ENCODE measurements around the gene SLC22A23.

The SLC22A23 gene

DNA sequence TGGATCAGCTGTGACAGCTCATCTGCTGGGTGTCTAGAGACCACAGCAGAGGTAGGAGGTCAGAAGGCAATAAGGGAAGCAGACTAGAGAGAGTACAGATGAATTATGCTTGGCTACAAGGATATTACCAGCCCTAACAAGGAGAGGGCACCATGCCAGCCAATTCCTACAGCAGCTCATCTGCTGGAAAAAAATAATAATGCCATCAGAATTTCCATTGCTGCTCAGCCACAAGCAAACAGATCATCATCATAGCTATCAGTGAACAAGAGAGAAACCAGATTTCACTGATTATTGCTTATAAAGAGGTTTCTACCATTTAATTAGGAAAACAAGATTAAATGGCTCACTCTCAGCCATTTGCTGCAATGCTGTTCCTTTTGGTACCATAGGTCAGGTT lies 131.6 kb downstream of the SLC22A23 start:
- Histone ChIP-seq H3K4me3 (ENCODE audit: low read length) (no peak overlapping the region), H3K4me1 (ENCODE audit: control insufficient read depth, low read length) (no peaks in the 10 kb centered on the region), H3K9me3 (ENCODE audit: control insufficient read depth, insufficient read depth, low read length) (no peaks in the 10 kb centered on the region), H3K36me3 (ENCODE audit: control insufficient read depth, low read length) (no peaks in the 10 kb centered on the region), H3K27ac (ENCODE audit: low read depth, low read length) (no peak overlapping the region), H3K4me2 (ENCODE audit: low read length) (no peak overlapping the region), H3K27me3 (ENCODE audit: control insufficient read depth, low read length) (peaks cover 31% of the 10 kb centered on the region), H3F3A (ENCODE audit: control insufficient read depth, insufficient read depth) (no peaks in the 10 kb centered on the region), H3K9me2 (replicated peaks; ENCODE audit: control insufficient read depth, low read length) (no peaks in the 10 kb centered on the region), H3K79me2 (ENCODE audit: control insufficient read depth, low read length) (no peaks in the 10 kb centered on the region), H4K20me1 (ENCODE audit: control insufficient read depth, insufficient read depth, low read depth, low read length) (no peaks in the 10 kb centered on the region)
- TF ChIP-seq, protein P1, sequence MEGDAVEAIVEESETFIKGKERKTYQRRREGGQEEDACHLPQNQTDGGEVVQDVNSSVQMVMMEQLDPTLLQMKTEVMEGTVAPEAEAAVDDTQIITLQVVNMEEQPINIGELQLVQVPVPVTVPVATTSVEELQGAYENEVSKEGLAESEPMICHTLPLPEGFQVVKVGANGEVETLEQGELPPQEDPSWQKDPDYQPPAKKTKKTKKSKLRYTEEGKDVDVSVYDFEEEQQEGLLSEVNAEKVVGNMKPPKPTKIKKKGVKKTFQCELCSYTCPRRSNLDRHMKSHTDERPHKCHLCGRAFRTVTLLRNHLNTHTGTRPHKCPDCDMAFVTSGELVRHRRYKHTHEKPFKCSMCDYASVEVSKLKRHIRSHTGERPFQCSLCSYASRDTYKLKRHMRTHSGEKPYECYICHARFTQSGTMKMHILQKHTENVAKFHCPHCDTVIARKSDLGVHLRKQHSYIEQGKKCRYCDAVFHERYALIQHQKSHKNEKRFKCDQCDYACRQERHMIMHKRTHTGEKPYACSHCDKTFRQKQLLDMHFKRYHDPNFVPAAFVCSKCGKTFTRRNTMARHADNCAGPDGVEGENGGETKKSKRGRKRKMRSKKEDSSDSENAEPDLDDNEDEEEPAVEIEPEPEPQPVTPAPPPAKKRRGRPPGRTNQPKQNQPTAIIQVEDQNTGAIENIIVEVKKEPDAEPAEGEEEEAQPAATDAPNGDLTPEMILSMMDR (IDR thresholded peaks at IDR 0.05; ENCODE audit: low read depth, low read length, poor library complexity, severe bottlenecking): no peak
- no peak for TF ChIP-seq EZH2phosphoT487 (IDR thresholded peaks at IDR 0.05; ENCODE audit: borderline replicate concordance, low read length)

DNA sequence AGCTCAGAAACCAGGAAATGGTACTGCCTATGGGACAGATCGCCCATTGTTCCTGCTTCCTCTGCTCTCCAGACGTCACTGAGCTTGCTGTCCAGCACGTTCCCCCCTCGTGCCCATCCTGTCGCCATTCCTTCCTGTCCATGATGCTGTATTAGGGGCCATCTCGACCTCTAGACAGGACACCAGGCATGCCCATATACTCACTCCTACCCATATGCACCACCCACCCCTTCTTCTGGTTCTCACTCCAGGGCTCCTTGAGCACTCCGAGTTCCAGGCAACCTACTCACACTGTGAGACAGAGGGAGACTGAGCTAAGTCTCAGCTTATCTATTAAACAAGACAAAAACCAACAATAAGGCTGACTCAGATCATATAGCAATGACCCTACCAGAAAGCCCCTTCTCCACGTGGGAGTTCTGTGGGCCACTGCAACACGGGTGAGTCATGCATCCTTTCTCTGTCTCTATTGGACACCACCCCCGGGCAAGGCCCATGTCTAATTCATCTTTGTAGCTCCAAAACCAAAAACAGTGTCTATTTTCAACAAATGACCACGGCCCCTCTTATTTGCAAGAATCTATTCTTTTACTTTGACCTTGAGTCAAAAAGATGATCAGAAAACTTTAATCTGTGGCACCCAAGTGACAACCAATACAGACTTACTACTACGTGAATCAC lies 132.4 kb downstream of the SLC22A23 start:
- TF ChIP-seq EZH2phosphoT487 (IDR thresholded peaks at IDR 0.05; ENCODE audit: borderline replicate concordance, low read length): no peak
- TF ChIP-seq, protein P1 (IDR thresholded peaks at IDR 0.05; ENCODE audit: low read depth, low read length, poor library complexity, severe bottlenecking): no peak
- Histone ChIP-seq H3K79me2 (ENCODE audit: control insufficient read depth, low read length) (no peaks in the 10 kb centered on the region), H3K9me2 (replicated peaks; ENCODE audit: control insufficient read depth, low read length) (no peaks in the 10 kb centered on the region), H3K4me3 (ENCODE audit: low read length) (no peak overlapping the region), H3K4me1 (ENCODE audit: control insufficient read depth, low read length) (no peaks in the 10 kb centered on the region), H3K27ac (ENCODE audit: low read depth, low read length) (no peak overlapping the region), H3K9me3 (ENCODE audit: control insufficient read depth, insufficient read depth, low read length) (no peaks in the 10 kb centered on the region), H3F3A (ENCODE audit: control insufficient read depth, insufficient read depth) (no peaks in the 10 kb centered on the region), H3K36me3 (ENCODE audit: control insufficient read depth, low read length) (no peaks in the 10 kb centered on the region), H4K20me1 (ENCODE audit: control insufficient read depth, insufficient read depth, low read depth, low read length) (no peaks in the 10 kb centered on the region), H3K4me2 (ENCODE audit: low read length) (no peak overlapping the region), H3K27me3 (ENCODE audit: control insufficient read depth, low read length) (peaks cover 32% of the 10 kb centered on the region)

DNA sequence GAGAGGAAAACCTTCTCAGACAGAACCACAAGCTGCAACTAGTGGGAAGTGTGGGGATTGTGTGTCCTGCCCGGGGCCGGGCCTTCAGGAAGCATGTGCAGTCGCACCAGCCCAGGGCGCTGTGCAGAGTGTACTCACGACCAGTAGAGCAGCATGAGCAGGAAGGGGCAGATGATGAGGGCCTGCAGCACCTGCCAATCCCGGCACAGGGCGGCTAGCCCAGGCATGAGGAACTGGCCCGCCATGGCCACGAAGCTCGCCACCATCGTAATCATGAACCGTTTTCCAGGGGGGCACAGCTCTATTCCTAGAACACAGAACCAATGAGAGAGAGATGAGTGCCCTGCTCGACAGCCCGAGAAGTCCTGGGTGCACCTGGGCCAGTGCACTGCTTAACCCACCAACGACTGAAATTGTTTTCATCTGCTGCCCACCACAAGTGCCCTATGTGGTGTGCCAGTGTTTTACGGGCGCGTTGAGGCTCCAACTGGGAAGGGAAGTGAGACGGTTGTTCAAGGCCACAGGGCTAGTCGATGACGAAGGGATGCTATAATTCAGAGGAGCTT lies 133.1 kb downstream of the SLC22A23 start:
- H3K79me2 ChIP-seq (ENCODE audit: control insufficient read depth, low read length): no peaks in the 10 kb centered on the region
- no peak for TF ChIP-seq EZH2phosphoT487 (IDR thresholded peaks at IDR 0.05; ENCODE audit: borderline replicate concordance, low read length)
- TF ChIP-seq, protein P1 (IDR thresholded peaks at IDR 0.05; ENCODE audit: low read depth, low read length, poor library complexity, severe bottlenecking): no peak
- no peaks in the 10 kb centered on the region for H3K36me3 ChIP-seq (ENCODE audit: control insufficient read depth, low read length)
- H3F3A ChIP-seq (ENCODE audit: control insufficient read depth, insufficient read depth): no peaks in the 10 kb centered on the region
- H3K27me3 ChIP-seq (ENCODE audit: control insufficient read depth, low read length): peaks cover 36% of the 10 kb centered on the region
- H3K4me2 ChIP-seq (ENCODE audit: low read length): no peak overlapping the region
- H3K4me3 ChIP-seq (ENCODE audit: low read length): no peak overlapping the region
- H4K20me1 ChIP-seq (ENCODE audit: control insufficient read depth, insufficient read depth, low read depth, low read length): no peaks in the 10 kb centered on the region
- H3K27ac ChIP-seq (ENCODE audit: low read depth, low read length): no peak overlapping the region
- no peaks in the 10 kb centered on the region for H3K9me2 ChIP-seq (replicated peaks; ENCODE audit: control insufficient read depth, low read length)
- H3K4me1 ChIP-seq (ENCODE audit: control insufficient read depth, low read length): no peaks in the 10 kb centered on the region
- no peaks in the 10 kb centered on the region for H3K9me3 ChIP-seq (ENCODE audit: control insufficient read depth, insufficient read depth, low read length)

All from DOHH2 (cell line).